Stimulated activated CD8-positive, alpha-beta memory T cell treated with anti-CD3 and anti-CD28 coated beads, Interleukin-2, amount 100 ng/mL, for 48 hours (primary cell): ENCODE results near the gene ATOSB.
A peak's percentile ranks its signal among the peaks of the same experiment; 100 is the strongest.
"Not testable (repeated sequence)": the region's sequence is repeated elsewhere in the genome, so short reads cannot be mapped to it uniquely, and the experiment has no call there.

Source experiments
- DNase-seq, 2 donors: peaks; one replicate each; pipeline ENCODE4 v3.0.0-alpha.2; 2020; ENCODE audit warnings: low read depth in 2 of 2

Gene ATOSB, protein sequence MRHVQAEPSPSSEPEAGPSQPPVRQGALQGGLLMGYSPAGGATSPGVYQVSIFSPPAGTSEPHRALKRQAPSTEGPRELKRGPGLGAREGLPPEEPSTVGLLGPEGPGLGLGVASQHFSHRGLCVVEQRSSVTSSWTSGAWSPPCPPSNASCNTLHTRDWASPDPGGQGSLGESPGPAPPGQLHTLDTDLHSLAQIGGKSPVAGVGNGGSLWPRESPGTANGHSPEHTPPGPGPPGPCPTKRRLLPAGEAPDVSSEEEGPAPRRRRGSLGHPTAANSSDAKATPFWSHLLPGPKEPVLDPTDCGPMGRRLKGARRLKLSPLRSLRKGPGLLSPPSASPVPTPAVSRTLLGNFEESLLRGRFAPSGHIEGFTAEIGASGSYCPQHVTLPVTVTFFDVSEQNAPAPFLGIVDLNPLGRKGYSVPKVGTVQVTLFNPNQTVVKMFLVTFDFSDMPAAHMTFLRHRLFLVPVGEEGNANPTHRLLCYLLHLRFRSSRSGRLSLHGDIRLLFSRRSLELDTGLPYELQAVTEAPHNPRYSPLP

DNA sequence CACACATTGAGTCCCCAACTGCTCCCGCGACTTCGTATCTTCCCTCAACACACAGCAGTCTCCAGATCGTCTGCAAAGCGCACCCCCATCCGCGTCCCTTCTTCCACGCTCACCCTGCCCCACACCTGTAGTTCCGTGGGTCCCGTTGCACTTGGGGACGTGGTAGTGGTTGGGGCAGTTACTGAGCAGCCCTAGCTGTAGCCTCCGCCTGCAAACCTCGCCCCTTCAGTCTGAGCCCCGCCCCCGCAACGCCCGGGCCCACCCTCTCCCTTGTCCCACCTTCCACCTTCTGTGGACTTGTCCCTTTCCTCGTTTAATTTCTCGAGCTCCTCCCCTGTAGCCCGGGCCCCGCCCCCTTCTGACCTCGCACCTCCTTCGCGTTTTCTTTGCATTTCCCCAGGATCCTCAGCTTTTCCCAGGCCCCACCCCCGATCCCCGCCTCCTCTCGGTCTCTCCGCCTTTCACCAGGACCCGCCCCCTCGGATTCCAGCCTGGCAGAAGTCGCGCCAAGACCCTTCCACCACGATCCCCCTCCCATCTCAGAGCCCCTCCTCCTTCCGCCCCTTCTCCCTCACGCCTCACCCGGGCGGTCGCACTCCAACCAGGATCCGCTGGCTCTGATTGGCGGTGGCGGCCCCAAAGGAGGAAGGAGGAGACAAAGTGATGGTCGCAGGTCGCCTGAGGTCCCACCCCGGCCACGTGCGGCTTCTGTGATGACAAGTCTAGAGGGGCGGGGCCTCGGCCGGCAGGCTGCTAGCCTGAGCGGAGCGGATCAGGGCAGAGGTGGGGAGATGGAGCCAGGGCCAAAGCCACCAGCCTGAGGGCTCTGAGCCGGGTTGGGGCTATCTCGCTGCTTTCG is at the start of gene ATOSB:
Gene ATOSB, minus strand, starts transcription at position 183 of the 859 bp plus-strand sequence. CDS start 7,588 bp downstream, outside the sequence.
- DNase-seq, result peak; percentile 92

- DNase-seq, result no peak
Observed at GRCh38 chr9:35164711-35165110, 49.0 kb upstream of the ATOSB start.

DNA sequence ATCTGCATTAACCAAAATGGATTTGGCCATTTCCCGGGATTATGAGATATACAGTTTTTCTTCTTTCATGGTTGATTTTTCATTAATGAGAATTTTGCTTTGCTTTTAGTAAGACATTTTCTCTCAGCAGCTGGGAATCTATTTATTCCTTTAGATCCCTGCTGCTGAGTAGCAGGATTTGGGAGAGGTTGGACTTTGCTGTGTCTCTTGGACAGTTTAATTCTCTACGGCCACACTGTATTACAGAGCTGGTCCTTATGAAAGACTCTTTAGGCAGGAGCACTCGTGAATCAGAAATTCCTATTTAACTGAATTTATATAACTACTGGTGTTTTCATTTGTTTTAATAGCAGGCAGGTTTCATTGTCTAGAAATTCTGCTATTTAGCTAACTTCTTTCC is 47.8 kb upstream of the ATOSB start:
- DNase-seq, result no peak

DNA sequence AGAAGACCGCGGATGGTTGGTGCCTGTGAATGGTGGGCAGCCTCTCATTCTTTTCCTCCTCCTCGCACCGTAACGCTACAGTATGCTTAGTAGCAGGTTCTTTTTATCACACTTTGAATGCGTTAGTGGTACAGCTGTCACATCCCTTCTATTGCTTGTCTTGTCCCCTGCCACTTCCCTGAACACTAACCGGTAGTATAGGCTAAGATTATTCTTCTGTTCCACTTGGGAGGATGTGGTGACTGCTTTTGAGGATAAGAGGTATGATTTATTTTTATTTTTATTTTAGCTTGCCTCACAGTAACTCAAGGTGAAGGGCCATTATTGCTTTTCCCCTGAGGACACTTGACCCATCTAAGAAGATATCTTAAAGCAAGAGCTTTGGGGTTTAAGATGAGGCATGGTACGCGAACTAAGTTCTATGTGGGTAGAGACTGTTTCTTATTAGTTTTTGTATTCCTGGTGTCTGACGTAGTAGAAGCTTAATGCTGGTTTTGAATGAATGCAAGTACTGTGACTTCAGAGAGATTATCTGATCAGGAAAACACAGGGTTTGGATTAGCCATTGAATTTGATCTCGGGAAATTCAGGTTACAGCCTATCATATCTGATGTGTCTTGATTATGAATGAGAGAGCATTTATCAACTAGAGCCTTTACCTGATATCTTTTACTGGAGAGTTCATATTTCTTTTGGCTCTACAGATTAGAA is 47.1 kb upstream of the ATOSB start:
- no peak for DNase-seq

GRCh38 chr9:35161713-35162604 is 46.3 kb upstream of the ATOSB start, which contains the start of gene UNC13B:
UNC13B (plus strand) TSS chr9:35162009; CDS start chr9:35162284, 275 bp downstream.
- peak; percentile 55 to 66 for DNase-seq

DNA sequence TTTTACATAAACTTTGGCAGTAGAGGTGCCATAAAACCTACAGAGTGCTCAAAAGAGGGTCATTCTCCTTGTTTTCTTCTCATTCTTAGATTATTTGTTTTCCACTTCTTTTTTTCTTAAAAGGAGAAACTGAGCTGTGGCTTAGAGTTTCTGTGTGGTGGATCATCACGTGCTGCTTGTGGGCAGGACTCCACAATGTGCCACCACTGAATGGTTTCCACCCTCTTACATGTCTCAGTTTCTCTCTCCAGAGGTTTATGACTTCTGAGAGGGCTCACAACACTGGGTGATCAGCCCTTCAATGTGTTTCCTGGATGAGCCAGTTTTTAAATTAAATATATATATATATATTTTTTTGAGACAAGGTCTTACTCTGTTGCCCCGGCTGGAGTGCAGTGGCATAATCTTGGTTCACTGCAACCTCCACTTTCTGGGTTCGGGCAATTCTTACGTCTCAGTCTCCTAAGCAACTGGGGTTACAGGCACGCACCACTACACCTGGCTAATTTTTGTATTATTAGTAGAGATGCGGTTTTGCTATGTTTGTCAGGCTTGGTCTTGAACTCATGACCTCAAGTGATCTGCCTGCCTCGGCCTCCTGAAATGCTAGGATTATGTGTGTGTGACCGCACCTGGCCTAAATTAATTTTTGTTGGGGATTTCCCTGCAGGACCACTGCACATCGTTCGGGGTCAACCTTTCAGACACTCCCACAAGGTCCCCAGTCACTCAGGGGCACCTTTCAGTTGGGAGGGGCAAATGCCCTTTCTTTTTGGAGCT is 43.0 kb upstream of the ATOSB start:
- no peak for DNase-seq

DNA sequence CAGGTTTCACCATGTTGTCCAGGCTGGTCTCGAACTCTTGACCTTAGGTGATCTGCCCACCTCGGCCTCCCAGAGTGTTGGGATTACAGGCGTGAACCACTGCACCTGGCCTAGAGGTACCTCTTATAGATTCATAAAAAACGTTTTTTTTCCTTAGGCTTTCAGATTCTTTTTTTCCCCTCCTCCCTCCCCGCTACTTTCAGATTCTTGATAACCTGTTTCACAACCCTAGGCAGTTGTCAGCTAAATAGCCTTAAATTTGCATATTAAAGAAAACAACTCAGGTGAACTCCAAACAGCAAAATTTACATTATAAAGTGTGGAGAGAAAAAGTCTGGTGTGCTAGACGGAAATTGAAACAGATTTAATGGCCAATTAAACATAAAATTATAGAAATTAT is 42.2 kb upstream of the ATOSB start:
- DNase-seq, result not testable (repeated sequence)

DNA sequence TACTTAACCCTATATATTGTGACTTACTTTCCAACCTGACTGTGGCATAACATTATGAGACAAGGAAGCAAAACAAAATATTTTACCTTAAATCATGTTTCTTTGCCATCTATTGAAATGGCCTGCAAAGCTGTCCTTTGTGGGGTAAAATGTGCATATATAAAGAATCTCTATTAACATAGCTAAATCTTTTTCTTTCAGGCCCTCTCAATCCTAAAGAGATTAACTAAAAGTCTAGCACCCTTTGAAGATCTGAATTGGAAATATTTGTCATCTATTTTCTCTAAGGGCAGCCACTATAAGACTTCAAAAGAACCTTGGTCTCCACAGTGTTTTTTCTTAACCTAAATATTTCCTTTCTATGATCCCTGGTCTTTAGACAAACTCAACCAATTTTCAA is 41.1 kb upstream of the ATOSB start:
- DNase-seq, result no peak

DNA sequence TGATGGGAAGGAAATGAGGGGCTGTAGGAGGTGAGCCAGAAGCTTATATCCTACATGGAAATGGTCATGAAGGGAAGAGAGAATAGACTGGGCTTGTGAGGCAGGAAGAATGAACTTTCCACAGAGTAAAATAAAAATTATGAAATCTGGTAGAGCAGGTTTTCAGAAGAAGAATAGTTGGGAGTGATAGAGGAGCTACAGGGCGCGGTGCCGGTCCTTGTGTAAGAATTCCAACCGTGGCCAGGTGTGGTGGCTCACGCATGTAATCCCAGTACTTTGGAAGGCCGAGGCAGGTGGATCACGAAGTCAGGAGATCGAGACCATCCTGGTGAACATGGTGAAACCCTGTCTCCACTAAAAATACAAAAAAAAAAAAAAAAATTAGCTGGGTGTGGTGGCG is 37.3 kb upstream of the ATOSB start:
- no peak for DNase-seq

- DNase-seq, result not testable (repeated sequence)
Observed at GRCh38 chr9:35147941-35148563, 32.4 kb upstream of the ATOSB start.

DNA sequence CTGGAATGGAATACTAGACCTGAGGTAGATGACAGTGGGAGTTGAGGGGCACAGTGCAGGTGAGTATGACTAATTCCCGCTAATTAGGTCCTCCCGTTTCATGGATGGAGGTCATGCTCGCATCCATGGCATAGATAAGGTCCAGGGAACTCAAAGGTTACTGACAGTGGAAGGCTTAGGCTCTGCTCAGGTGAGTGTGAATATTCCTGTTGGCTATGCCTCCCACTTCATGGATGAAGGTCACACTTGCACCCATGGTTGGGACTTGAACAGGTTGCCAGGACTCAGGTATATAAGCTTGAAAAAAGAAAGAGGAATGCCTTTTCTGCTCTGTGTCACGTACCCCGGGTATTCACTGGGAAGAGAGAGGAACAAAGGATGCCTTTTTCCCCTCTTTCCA is 26.4 kb upstream of the ATOSB start:
- no peak for DNase-seq

DNA sequence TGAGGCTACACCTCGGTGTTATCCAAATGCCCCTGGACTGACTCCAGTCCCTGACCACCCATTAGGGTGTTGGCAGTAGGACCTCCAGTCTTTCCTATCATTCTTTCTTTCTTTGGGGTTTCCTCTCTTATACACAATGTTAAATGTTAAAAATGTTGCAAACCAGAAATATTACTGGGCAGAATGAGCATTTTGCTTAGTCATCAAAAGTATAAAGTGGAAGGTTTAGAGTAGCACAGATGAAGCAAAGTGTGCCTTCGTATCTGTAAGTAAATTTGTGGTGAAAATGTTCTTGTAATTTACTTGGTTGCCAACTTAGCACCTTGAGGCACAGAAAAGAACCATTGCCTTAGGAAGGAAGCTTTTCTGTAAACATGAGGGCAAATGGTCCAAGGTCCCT is 24.4 kb upstream of the ATOSB start:
- no peak for DNase-seq

DNA sequence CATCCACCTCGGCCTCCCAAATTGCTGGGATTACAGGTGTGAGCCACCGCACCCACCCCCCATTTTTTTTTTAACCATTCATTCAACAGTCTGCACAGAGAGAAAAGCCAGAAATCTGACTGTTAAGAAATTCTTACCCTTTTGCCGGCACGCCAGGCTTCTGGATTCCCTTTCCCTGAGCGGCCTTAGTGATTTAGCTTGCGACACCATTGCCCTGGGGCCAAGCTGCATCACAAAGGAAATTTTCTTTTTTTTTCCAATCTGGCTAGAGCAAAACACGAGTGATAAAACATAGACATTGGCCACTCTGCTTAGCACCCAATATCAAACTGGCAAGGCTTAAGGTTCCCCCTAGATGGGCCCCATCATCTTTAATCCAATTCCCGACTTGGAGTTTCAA is 21.2 kb upstream of the ATOSB start:
- no peak for DNase-seq

GRCh38 chr9:35135988-35136387 is 20.3 kb upstream of the ATOSB start:
- no peak for DNase-seq

DNA sequence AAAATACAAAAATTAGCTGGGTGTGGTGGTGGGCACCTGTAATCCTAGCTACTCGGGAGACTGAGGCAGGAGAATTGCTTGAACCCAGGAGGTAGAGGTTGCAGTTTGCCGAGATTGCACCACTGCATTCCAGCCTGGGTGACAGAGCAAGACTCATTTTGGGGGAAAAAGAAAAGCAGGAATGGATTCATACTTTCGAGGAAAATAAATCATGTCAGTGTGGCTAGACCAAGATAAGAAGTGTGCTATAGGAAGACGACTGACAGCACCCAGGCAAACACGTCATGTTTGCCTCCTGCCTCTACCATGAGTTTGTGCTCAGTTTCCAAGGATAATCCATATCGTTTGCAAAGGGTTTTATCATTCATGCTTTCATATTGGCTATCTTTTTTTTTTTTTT is 19.3 kb upstream of the ATOSB start:
- no peak for DNase-seq

DNA sequence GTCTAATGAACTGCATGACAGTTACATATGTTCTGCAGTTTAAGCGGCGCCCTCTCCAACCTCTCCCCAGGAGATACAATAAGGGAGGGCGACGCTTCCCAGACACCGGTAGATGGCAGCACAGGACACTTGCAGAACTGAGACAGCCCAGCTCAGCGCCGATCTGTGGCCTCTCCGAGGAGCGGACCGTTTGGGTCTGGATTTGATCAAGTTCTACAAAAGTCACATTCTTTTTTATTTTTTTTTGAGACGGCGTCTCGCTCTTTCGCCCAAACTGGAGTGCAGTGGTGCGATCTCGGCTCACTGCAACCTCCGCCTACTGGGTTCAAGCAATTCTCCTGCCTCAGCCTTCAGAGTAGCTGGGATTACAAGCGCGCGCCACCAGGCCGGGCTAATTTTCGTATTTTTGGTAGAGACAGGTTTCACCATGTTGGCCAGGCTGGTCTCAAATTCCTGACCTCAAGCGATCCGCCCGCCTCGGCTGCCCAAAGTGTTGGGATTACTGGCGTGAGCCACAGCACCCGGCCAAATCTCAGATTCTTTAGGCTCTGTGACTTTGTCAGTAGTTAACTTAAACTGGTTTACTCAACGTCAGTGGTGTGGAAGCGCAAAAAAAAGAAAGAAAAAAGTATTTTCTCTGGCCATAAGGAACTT is 1.4 kb upstream of the ATOSB start:
- peak; percentile 65 to 73 for DNase-seq

DNA sequence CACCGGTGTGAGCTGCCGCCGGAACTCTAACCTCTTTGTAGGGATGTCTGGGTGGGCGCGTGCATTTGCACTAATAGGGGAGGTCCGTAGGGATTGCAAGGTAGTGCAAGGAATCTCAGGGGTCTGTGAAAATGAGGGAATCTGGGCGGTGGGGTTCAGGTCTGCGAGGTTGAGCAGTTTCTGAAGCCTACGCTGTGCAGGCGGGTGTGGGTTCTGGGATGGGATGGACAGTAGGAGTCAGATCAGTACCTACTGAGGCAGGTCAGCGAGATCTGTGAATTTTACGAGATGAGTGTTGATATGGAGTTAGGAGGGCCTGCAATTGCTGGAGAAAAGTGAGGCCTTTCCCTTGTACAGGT is 856 bp upstream of the ATOSB start:
- no peak for DNase-seq

- no peak for DNase-seq
Observed at GRCh38 chr9:35114840-35115628, 628 bp downstream of the ATOSB start.
